HEK293 (cell line): ENCODE measurements around the gene KIF26B.

Experiments
- CTCF ChIA-PET: fragments of 350-600 bp; formaldehyde crosslinking; extraction: SDS; loops from one replicate; lab custom pipeline; 2021; ENCODE audit warnings: antibody characterized with exemption; lab: Yijun Ruan, JAX
- POLR2A ChIA-PET: fragments of 300-600 bp; formaldehyde crosslinking; extraction: SDS; loops from one replicate; lab custom pipeline; 2020; ENCODE audit warnings: antibody characterized with exemption, inconsistent platforms; lab: Yijun Ruan, JAX
- H3K27ac ChIP-seq: fragments of 200-500 bp; sonication (Bioruptor generic); 2 replicates; pipeline ENCODE4 v1.5.1; 2014; ENCODE audit warnings: low read depth, low read length, control low read depth, inconsistent platforms; ENCODE audit errors: extremely low read depth
- H3K36me3 ChIP-seq, 2 experiments: fragments of 200-500 bp in 1 of 2; sonication (Bioruptor generic) in 1 of 2; 1 replicate in 1 of 2; 2 replicates in 1 of 2; pipeline ENCODE4 v1.5.1; 2014 to 2017; ENCODE audit warnings: inconsistent platforms in 2 of 2, low read length in 2 of 2; ENCODE audit not compliant: control insufficient read depth in 2 of 2, insufficient read depth in 1 of 2
- H3K4me1 ChIP-seq: fragments of 200-500 bp; sonication (Bioruptor generic); 2 replicates; pipeline ENCODE4 v1.5.1; 2014; ENCODE audit warnings: mild to moderate bottlenecking, low read length, inconsistent platforms; ENCODE audit not compliant: control insufficient read depth, insufficient read depth
- H3K4me3 ChIP-seq: 2 replicates; pipeline ENCODE4 v1.5.1; 2011; ENCODE audit warnings: low read depth, mild to moderate bottlenecking, control low read depth, low read length, moderate library complexity
- H3K9me3 ChIP-seq: fragments of 200-500 bp; sonication (Bioruptor generic); 2 replicates; pipeline ENCODE4 v1.5.1; 2014; ENCODE audit warnings: low read depth, low read length, inconsistent platforms; ENCODE audit not compliant: control insufficient read depth, insufficient read depth
- HOXD13 ChIP-seq: sonication (generic); formaldehyde crosslinking; IDR thresholded peaks from 2 replicates; pipeline ENCODE4 v1.8.0; 2022; ENCODE audit warnings: missing genetic modification reagents, borderline replicate concordance
- PRDM1 ChIP-seq: fragments of 450-650 bp; formaldehyde crosslinking; IDR thresholded peaks from 2 replicates; pipeline ENCODE4; 2016; ENCODE audit warnings: missing biosample characterization, missing genetic modification characterization
- RBAK ChIP-seq: fragments of 450-650 bp; formaldehyde crosslinking; IDR thresholded peaks from 2 replicates; pipeline ENCODE4 v1.5.1; 2016; ENCODE audit warnings: missing biosample characterization, missing genetic modification characterization
- SP2 ChIP-seq: fragments of 450-650 bp; formaldehyde crosslinking; IDR thresholded peaks from 2 replicates; pipeline ENCODE4 v1.5.1; 2016; ENCODE audit warnings: missing biosample characterization, missing genetic modification characterization
- YY1 ChIP-seq: fragments of 450-650 bp; formaldehyde crosslinking; IDR thresholded peaks from 2 replicates; pipeline ENCODE4 v1.5.1; 2018; ENCODE audit warnings: missing biosample characterization, missing genetic modification characterization
- ZBTB26 ChIP-seq: fragments of 450-650 bp; formaldehyde crosslinking; optimal IDR thresholded peaks from 2 replicates; pipeline ENCODE3; 2016; ENCODE audit warnings: missing biosample characterization, mild to moderate bottlenecking, missing genetic modification characterization
- ZEB2 ChIP-seq: fragments of 450-650 bp; formaldehyde crosslinking; IDR thresholded peaks from 2 replicates; pipeline ENCODE4 v1.5.1; 2016; ENCODE audit warnings: missing biosample characterization, missing genetic modification characterization
- ZNF157 ChIP-seq: fragments of 450-650 bp; formaldehyde crosslinking; IDR thresholded peaks from 2 replicates; pipeline ENCODE4 v1.5.1; 2016; ENCODE audit warnings: missing biosample characterization, missing genetic modification characterization
- ZNF16 ChIP-seq: fragments of 450-650 bp; formaldehyde crosslinking; IDR thresholded peaks from 2 replicates; pipeline ENCODE4 v1.5.1; 2016; ENCODE audit warnings: low read depth, missing biosample characterization, missing genetic modification characterization
- ZNF19 ChIP-seq: fragments of 450-650 bp; formaldehyde crosslinking; IDR thresholded peaks from 2 replicates; pipeline ENCODE4; 2016; ENCODE audit warnings: missing biosample characterization, missing genetic modification characterization, low read depth
- ZNF2 ChIP-seq: fragments of 450-650 bp; formaldehyde crosslinking; IDR thresholded peaks from 2 replicates; pipeline ENCODE4 v1.5.1; 2016; ENCODE audit warnings: missing biosample characterization, missing genetic modification characterization
- ZNF214 ChIP-seq: fragments of 450-650 bp; formaldehyde crosslinking; IDR thresholded peaks from 2 replicates; pipeline ENCODE4 v1.5.1; 2017; ENCODE audit warnings: missing biosample characterization, mild to moderate bottlenecking, missing genetic modification characterization, borderline replicate concordance
- ZNF239 ChIP-seq: fragments of 450-650 bp; formaldehyde crosslinking; IDR thresholded peaks from 2 replicates; pipeline ENCODE4 v1.5.1; 2016; ENCODE audit warnings: missing biosample characterization, missing genetic modification characterization
- ZNF248 ChIP-seq: fragments of 450-650 bp; formaldehyde crosslinking; IDR thresholded peaks from 2 replicates; pipeline ENCODE4 v1.5.1; 2017; ENCODE audit warnings: missing biosample characterization, missing genetic modification characterization
- ZNF341 ChIP-seq: fragments of 450-650 bp; formaldehyde crosslinking; IDR thresholded peaks from 2 replicates; pipeline ENCODE4; 2016; ENCODE audit warnings: low read depth, missing biosample characterization, missing genetic modification characterization
- ZNF362 ChIP-seq: fragments of 450-650 bp; formaldehyde crosslinking; IDR thresholded peaks from 2 replicates; pipeline ENCODE4 v1.5.1; 2016; ENCODE audit warnings: missing biosample characterization, missing genetic modification characterization
- ZNF391 ChIP-seq: fragments of 450-650 bp; formaldehyde crosslinking; IDR thresholded peaks from 2 replicates; pipeline ENCODE4 v1.5.1; 2016; ENCODE audit warnings: low read depth, missing biosample characterization, missing genetic modification characterization, borderline replicate concordance
- ZNF514 ChIP-seq: fragments of 450-650 bp; formaldehyde crosslinking; IDR thresholded peaks from 2 replicates; pipeline ENCODE4 v1.5.1; 2016; ENCODE audit warnings: missing biosample characterization, missing genetic modification characterization
- ZNF521 ChIP-seq: fragments of 450-650 bp; formaldehyde crosslinking; IDR thresholded peaks from 2 replicates; pipeline ENCODE4 v1.5.1; 2017; ENCODE audit warnings: missing biosample characterization, mild to moderate bottlenecking, missing genetic modification characterization
- ZNF596 ChIP-seq: fragments of 450-650 bp; IDR thresholded peaks from 2 replicates; pipeline ENCODE4 v1.5.0; 2018; ENCODE audit warnings: missing biosample characterization, mild to moderate bottlenecking, missing genetic modification characterization, moderate library complexity
- ZNF600 ChIP-seq: fragments of 450-650 bp; formaldehyde crosslinking; IDR thresholded peaks from 2 replicates; pipeline ENCODE4 v1.5.1; 2016; ENCODE audit warnings: missing biosample characterization, missing genetic modification characterization
- ZNF623 ChIP-seq: fragments of 450-650 bp; formaldehyde crosslinking; IDR thresholded peaks from 2 replicates; pipeline ENCODE4 v1.5.1; 2016; ENCODE audit warnings: missing biosample characterization, missing genetic modification characterization
- ZNF624 ChIP-seq: fragments of 450-650 bp; formaldehyde crosslinking; IDR thresholded peaks from 2 replicates; pipeline ENCODE4 v1.5.1; 2017; ENCODE audit warnings: missing biosample characterization, missing genetic modification characterization
- ZNF664 ChIP-seq: fragments of 450-650 bp; formaldehyde crosslinking; IDR thresholded peaks from 2 replicates; pipeline ENCODE4 v1.5.1; 2016; ENCODE audit warnings: missing biosample characterization, missing genetic modification characterization
- ZNF677 ChIP-seq: fragments of 450-650 bp; IDR thresholded peaks from 2 replicates; pipeline ENCODE4 v1.5.0; 2018; ENCODE audit warnings: missing biosample characterization, mild to moderate bottlenecking, missing genetic modification characterization, moderate library complexity
- ZNF704 ChIP-seq: fragments of 450-650 bp; formaldehyde crosslinking; IDR thresholded peaks from 2 replicates; pipeline ENCODE4 v1.5.1; 2016; ENCODE audit warnings: missing biosample characterization, missing genetic modification characterization
- ZNF792 ChIP-seq: fragments of 450-650 bp; formaldehyde crosslinking; IDR thresholded peaks from 2 replicates; pipeline ENCODE4 v1.5.1; 2016; ENCODE audit warnings: missing biosample characterization, missing genetic modification characterization
- ZSCAN23 ChIP-seq: fragments of 450-650 bp; formaldehyde crosslinking; IDR thresholded peaks from 2 replicates; pipeline ENCODE4 v1.5.1; 2016; ENCODE audit warnings: missing biosample characterization, missing genetic modification characterization
- TF ChIP-seq, protein P1 (sequence below): fragments of 450-650 bp; formaldehyde crosslinking; IDR thresholded peaks from 2 replicates; pipeline ENCODE4 v1.5.1; 2016; ENCODE audit warnings: missing biosample characterization, missing genetic modification characterization
- TF ChIP-seq, protein P2 (sequence below): fragments of 450-650 bp; formaldehyde crosslinking; IDR thresholded peaks from 2 replicates; pipeline ENCODE4 v1.5.0; 2017; ENCODE audit warnings: missing biosample characterization, missing genetic modification characterization, borderline replicate concordance

Gene KIF26B

DNA sequence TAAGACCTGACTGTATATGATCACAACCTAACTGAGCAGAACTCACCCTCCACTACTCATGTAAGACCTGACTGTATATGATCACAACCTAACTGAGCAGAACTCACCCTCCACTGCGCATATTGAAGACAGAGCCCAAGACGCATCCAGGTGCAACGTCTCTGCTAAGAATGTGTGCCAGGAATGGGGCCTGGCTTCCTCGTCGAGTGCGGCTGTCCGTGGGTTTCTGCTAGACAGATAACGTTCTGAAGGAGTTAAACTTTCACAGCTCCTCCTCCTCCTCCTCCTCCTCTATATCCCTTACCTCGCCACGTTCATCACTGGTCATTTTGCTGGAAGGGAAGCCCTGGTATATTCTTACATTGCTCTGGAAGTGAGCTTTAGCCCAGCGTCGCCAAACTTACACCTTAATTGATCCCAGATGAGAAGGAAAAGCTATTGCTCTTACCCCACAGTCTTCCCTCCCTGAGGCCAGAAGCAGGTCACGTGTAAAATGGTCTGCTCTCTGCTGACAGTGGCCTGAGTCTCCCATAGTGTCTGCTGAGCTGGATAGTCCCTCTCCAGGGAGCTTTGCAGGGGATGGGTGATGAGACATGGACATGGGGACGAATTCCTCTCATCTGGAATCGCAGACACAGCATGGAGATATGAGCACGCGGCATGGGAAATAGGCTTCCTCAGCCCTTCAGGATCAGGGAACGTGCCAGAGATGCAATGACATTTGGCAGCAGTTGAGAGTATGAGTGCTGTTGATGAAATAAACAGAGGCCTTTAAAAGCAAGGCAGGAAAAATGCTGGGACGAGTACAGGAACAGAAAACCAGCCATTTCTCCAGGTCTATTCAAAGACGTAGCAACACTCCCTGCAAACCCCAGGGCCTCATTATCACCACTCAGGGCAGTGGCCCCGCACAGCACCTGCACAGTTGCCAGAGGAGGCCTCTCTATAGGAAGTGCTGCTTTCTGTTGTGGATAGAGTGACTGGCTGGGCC, 528.1 kb downstream of the KIF26B start:
- no peaks in the 10 kb centered on the region for H3K4me1 ChIP-seq
- H3K9me3 ChIP-seq = no peaks in the 10 kb centered on the region
- POLR2A ChIA-PET = no interaction called here
- no peaks in the 10 kb centered on the region for H3K36me3 ChIP-seq
- H3K4me3 ChIP-seq = no peak overlapping the region
- CTCF ChIA-PET = no interaction called here
- TF ChIP-seq ZNF596 (tag by site-specific recombination) (no peak), ZNF157 (tag by site-specific recombination) (no peak), ZNF624 (tag by site-specific recombination) (no peak), ZNF623 (no peak), PRDM1 (no peak), ZNF704 (tag by site-specific recombination) (no peak), YY1 (no peak), ZNF600 (tag by site-specific recombination) (no peak), ZBTB26 (no peak), ZNF341 (tag by site-specific recombination) (no peak), ZNF391 (no peak), ZNF19 (tag by site-specific recombination) (no peak), SP2 (no peak), ZNF239 (tag by site-specific recombination) (no peak), ZNF362 (no peak), HOXD13 (CRISPR knock-in tag) (no peak)
- TF ChIP-seq, protein P1, sequence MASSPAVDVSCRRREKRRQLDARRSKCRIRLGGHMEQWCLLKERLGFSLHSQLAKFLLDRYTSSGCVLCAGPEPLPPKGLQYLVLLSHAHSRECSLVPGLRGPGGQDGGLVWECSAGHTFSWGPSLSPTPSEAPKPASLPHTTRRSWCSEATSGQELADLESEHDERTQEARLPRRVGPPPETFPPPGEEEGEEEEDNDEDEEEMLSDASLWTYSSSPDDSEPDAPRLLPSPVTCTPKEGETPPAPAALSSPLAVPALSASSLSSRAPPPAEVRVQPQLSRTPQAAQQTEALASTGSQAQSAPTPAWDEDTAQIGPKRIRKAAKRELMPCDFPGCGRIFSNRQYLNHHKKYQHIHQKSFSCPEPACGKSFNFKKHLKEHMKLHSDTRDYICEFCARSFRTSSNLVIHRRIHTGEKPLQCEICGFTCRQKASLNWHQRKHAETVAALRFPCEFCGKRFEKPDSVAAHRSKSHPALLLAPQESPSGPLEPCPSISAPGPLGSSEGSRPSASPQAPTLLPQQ (tag by site-specific recombination) = no peak
- TF ChIP-seq, all 188 proteins: peak for 0
- H3K27ac ChIP-seq = no peak overlapping the region

GRCh38 chr1:245683676-245684075, 528.9 kb downstream of the KIF26B start:
- Histone ChIP-seq H3K27ac (no peak overlapping the region), H3K4me3 (no peak overlapping the region), H3K36me3 (no peaks in the 10 kb centered on the region), H3K9me3 (no peaks in the 10 kb centered on the region), H3K4me1 (no peaks in the 10 kb centered on the region)
- ChIA-PET CTCF (no interaction called here), POLR2A (no interaction called here)
- TF ChIP-seq, protein P2, sequence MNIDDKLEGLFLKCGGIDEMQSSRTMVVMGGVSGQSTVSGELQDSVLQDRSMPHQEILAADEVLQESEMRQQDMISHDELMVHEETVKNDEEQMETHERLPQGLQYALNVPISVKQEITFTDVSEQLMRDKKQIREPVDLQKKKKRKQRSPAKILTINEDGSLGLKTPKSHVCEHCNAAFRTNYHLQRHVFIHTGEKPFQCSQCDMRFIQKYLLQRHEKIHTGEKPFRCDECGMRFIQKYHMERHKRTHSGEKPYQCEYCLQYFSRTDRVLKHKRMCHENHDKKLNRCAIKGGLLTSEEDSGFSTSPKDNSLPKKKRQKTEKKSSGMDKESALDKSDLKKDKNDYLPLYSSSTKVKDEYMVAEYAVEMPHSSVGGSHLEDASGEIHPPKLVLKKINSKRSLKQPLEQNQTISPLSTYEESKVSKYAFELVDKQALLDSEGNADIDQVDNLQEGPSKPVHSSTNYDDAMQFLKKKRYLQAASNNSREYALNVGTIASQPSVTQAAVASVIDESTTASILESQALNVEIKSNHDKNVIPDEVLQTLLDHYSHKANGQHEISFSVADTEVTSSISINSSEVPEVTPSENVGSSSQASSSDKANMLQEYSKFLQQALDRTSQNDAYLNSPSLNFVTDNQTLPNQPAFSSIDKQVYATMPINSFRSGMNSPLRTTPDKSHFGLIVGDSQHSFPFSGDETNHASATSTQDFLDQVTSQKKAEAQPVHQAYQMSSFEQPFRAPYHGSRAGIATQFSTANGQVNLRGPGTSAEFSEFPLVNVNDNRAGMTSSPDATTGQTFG (tag by site-specific recombination) = no peak
- no peak for TF ChIP-seq ZNF596 (tag by site-specific recombination)
- no peak for TF ChIP-seq ZNF16 (tag by site-specific recombination)
- no peak for TF ChIP-seq ZSCAN23 (tag by site-specific recombination)
- no peak for TF ChIP-seq ZNF2
- no peak for TF ChIP-seq RBAK (tag by site-specific recombination)
- no peak for TF ChIP-seq ZNF664 (tag by site-specific recombination)
- no peak for TF ChIP-seq ZNF521 (tag by site-specific recombination)
- no peak for TF ChIP-seq ZNF600 (tag by site-specific recombination)
- TF ChIP-seq ZNF677 (tag by site-specific recombination) = no peak
- TF ChIP-seq ZNF248 = no peak
- no peak for TF ChIP-seq ZEB2 (tag by site-specific recombination)
- TF ChIP-seq ZNF792 (tag by site-specific recombination) = no peak
- TF ChIP-seq ZNF514 (tag by site-specific recombination) = no peak
- no peak for TF ChIP-seq ZNF214 (tag by site-specific recombination)
